Measurements from ENCODE around the gene ARPC5.

Gene ARPC5

GRCh38 chr1:183593356-183593755 is 42.2 kb downstream of the ARPC5 start:
- H3K4me1 ChIP-seq (ENCODE audit: control insufficient read depth in 1 of 2, insufficient read depth in 2 of 2, low read length in 2 of 2), result peaks cover 0 to 6% of the 10 kb centered on the region in 2 experiments

DNA sequence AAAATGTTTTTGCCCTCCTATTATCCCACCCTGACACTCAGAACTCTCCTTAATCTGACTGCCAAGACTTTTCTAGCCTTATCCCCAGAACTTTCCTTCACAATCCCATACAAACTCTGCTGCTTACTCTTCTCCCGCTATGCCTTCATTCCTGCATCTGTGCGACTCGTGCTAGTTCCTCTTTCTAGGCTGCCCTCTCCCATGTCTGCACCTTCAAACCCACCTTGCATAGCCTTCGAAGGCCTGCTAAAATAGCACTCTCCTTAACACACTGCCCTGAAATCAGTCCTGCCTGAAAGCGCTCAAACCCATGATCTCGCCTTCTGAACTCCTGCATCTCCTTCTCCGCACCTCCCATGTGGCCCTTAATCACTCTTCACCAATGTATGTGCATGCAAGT is 42.9 kb downstream of the ARPC5 start:
- Histone ChIP-seq H3K79me2 (ENCODE audit: control insufficient read depth, insufficient read depth, low read length, poor library complexity) (no peaks in the 10 kb centered on the region), H3K9ac (ENCODE audit: low read length) (no peak overlapping the region), H2AFZ (ENCODE audit: insufficient read depth, low read length, poor library complexity) (no peak overlapping the region), H2AK5ac (ENCODE audit: low read length) (no peak overlapping the region), H3K18ac (ENCODE audit: low read length) (no peak overlapping the region), H3K23ac (ENCODE audit: low read length) (no peak overlapping the region), H3K79me1 (ENCODE audit: low read length) (no peaks in the 10 kb centered on the region), H3K4me2 (ENCODE audit: low read length) (no peak overlapping the region), H2BK12ac (ENCODE audit: low read length) (no peak overlapping the region), H3K4ac (ENCODE audit: low read depth, low read length) (no peak overlapping the region), H2BK5ac (ENCODE audit: low read depth, low read length, poor library complexity) (no peak overlapping the region), H2BK120ac (ENCODE audit: insufficient read depth, low read length, poor library complexity) (no peak overlapping the region), H3K4me1 (ENCODE audit: control insufficient read depth in 1 of 2, insufficient read depth in 2 of 2, low read length in 2 of 2) (peaks cover 0 to 4% of the 10 kb centered on the region in 2 experiments), H3K36me3 (ENCODE audit: control insufficient read depth in 1 of 2, insufficient read depth in 2 of 2, low read length in 2 of 2) (no peaks in the 10 kb centered on the region), H3K14ac (ENCODE audit: low read length) (no peak overlapping the region), H3K27ac (ENCODE audit: low read depth, low read length) (no peak overlapping the region), H3K9me3 (ENCODE audit: insufficient read depth, low read depth, low read length) (no peaks in the 10 kb centered on the region), H3K27me3 (ENCODE audit: insufficient read depth, low read length) (no peaks in the 10 kb centered on the region), H3K4me3 (ENCODE audit: low read depth, low read length) (no peak overlapping the region), H4K91ac (ENCODE audit: low read depth, low read length) (no peak overlapping the region), H4K12ac (ENCODE audit: low read depth, low read length) (no peak overlapping the region), H4K8ac (ENCODE audit: low read depth, low read length) (no peak overlapping the region)
- DNase-seq, result no peak
- WGBS (ENCODE audit: extremely low coverage, insufficient coverage, insufficient read length), result no CpG with 5 or more reads among the region's 7 CpGs

More at GRCh38 chr1:183593356-183593755, 42.2 kb downstream of the ARPC5 start:
- no peak overlapping the region for H3K4me3 ChIP-seq (ENCODE audit: low read depth, low read length)
- DNase-seq, result no peak
- H3K79me1 ChIP-seq (ENCODE audit: low read length), result no peaks in the 10 kb centered on the region
- H4K12ac ChIP-seq (ENCODE audit: low read depth, low read length), result no peak overlapping the region
- H2BK5ac ChIP-seq (ENCODE audit: low read depth, low read length, poor library complexity), result no peak overlapping the region
- no peak overlapping the region for H4K91ac ChIP-seq (ENCODE audit: low read depth, low read length)
- H3K27ac ChIP-seq (ENCODE audit: low read depth, low read length), result no peak overlapping the region
- no peak overlapping the region for H3K4me2 ChIP-seq (ENCODE audit: low read length)
- H2AFZ ChIP-seq (ENCODE audit: insufficient read depth, low read length, poor library complexity), result no peak overlapping the region
- H3K4ac ChIP-seq (ENCODE audit: low read depth, low read length), result no peak overlapping the region
- H3K36me3 ChIP-seq (ENCODE audit: control insufficient read depth in 1 of 2, insufficient read depth in 2 of 2, low read length in 2 of 2), result no peaks in the 10 kb centered on the region
- no peak overlapping the region for H2AK5ac ChIP-seq (ENCODE audit: low read length)
- no peaks in the 10 kb centered on the region for H3K79me2 ChIP-seq (ENCODE audit: control insufficient read depth, insufficient read depth, low read length, poor library complexity)
- H3K18ac ChIP-seq (ENCODE audit: low read length), result no peak overlapping the region
- no peak overlapping the region for H3K9ac ChIP-seq (ENCODE audit: low read length)
- no peak overlapping the region for H3K14ac ChIP-seq (ENCODE audit: low read length)
- H2BK120ac ChIP-seq (ENCODE audit: insufficient read depth, low read length, poor library complexity), result no peak overlapping the region
- H3K9me3 ChIP-seq (ENCODE audit: insufficient read depth, low read depth, low read length), result no peaks in the 10 kb centered on the region
- no peak overlapping the region for H3K23ac ChIP-seq (ENCODE audit: low read length)
- no peak overlapping the region for H2BK12ac ChIP-seq (ENCODE audit: low read length)
- H4K8ac ChIP-seq (ENCODE audit: low read depth, low read length), result no peak overlapping the region
- no peaks in the 10 kb centered on the region for H3K27me3 ChIP-seq (ENCODE audit: insufficient read depth, low read length)
- no CpG with 5 or more reads among the region's 3 CpGs for WGBS (ENCODE audit: extremely low coverage, insufficient coverage, insufficient read length)

- Histone ChIP-seq H2BK5ac (ENCODE audit: low read depth, low read length, poor library complexity) (no peak within 1 kb of the TSS), H3K4ac (ENCODE audit: low read depth, low read length) (no peak within 1 kb of the TSS), H2BK12ac (ENCODE audit: low read length) (no peak within 1 kb of the TSS), H2AK5ac (ENCODE audit: low read length) (no peak within 1 kb of the TSS), H3K18ac (ENCODE audit: low read length) (no peak within 1 kb of the TSS), H3K36me3 (ENCODE audit: control insufficient read depth in 1 of 2, insufficient read depth in 2 of 2, low read length in 2 of 2) (no peaks in the 10 kb centered on the region), H3K9me3 (ENCODE audit: insufficient read depth, low read depth, low read length) (no peaks in the 10 kb centered on the region), H2BK120ac (ENCODE audit: insufficient read depth, low read length, poor library complexity) (no peak within 1 kb of the TSS), H3K79me2 (ENCODE audit: control insufficient read depth, insufficient read depth, low read length, poor library complexity) (no peaks in the 10 kb centered on the region), H3K4me1 (ENCODE audit: control insufficient read depth in 1 of 2, insufficient read depth in 2 of 2, low read length in 2 of 2) (peaks cover 0 to 3% of the 10 kb centered on the region in 2 experiments), H4K8ac (ENCODE audit: low read depth, low read length) (no peak within 1 kb of the TSS), H3K23ac (ENCODE audit: low read length) (no peak within 1 kb of the TSS), H3K14ac (ENCODE audit: low read length) (no peak within 1 kb of the TSS), H4K12ac (ENCODE audit: low read depth, low read length) (no peak within 1 kb of the TSS), H3K4me2 (ENCODE audit: low read length) (no peak within 1 kb of the TSS), H3K79me1 (ENCODE audit: low read length) (no peaks in the 10 kb centered on the region), H4K91ac (ENCODE audit: low read depth, low read length) (no peak within 1 kb of the TSS), H3K27me3 (ENCODE audit: insufficient read depth, low read length) (no peaks in the 10 kb centered on the region), H2AFZ (ENCODE audit: insufficient read depth, low read length, poor library complexity) (no peak within 1 kb of the TSS), H3K27ac (ENCODE audit: low read depth, low read length) (no peak within 1 kb of the TSS), H3K4me3 (ENCODE audit: low read depth, low read length) (no peak within 1 kb of the TSS), H3K9ac (ENCODE audit: low read length) (no peak within 1 kb of the TSS)
- peak in 1 of 2 donors; percentile 32 for DNase-seq
- WGBS (ENCODE audit: extremely low coverage, insufficient coverage, insufficient read length), result no CpG with 5 or more reads among the region's 6 CpGs
These were observed 45.1 kb downstream of the ARPC5 start, which contains the start of gene NCF2 for GRCh38 chr1:183590244-183591191. NCF2 (minus strand) TSS chr1:183590459; CDS start chr1:183590329, 130 bp downstream.

DNA sequence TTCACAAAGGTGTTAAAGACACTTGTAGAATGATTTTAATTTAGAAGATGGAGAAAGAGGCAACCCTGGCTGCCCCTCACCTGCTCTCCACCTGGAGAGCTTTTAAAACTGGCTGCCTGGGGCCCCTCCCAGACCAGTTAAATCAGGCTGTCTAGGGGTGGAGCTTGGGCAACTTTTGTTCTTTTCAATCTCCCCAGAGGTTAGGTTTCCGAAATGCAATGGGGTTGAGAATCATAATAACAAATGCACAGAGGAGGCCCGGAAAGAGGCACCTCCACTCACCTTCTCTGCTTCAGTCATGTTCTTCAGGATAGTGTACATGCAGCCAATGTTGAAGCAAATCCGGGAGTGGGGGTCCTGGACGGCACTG is 45.7 kb downstream of the ARPC5 start:
- H2BK120ac ChIP-seq (ENCODE audit: insufficient read depth, low read length, poor library complexity), result no peak overlapping the region
- DNase-seq, result no peak
- H3K4me3 ChIP-seq (ENCODE audit: low read depth, low read length), result no peak overlapping the region
- H3K4me2 ChIP-seq (ENCODE audit: low read length), result no peak overlapping the region
- H3K9me3 ChIP-seq (ENCODE audit: insufficient read depth, low read depth, low read length), result no peaks in the 10 kb centered on the region
- H4K12ac ChIP-seq (ENCODE audit: low read depth, low read length), result no peak overlapping the region
- WGBS (ENCODE audit: extremely low coverage, insufficient coverage, insufficient read length), result no CpG with 5 or more reads among the region's 4 CpGs
- H4K91ac ChIP-seq (ENCODE audit: low read depth, low read length), result no peak overlapping the region
- H3K23ac ChIP-seq (ENCODE audit: low read length), result no peak overlapping the region
- no peak overlapping the region for H3K27ac ChIP-seq (ENCODE audit: low read depth, low read length)
- H3K4ac ChIP-seq (ENCODE audit: low read depth, low read length), result no peak overlapping the region
- no peaks in the 10 kb centered on the region for H3K36me3 ChIP-seq (ENCODE audit: control insufficient read depth in 1 of 2, insufficient read depth in 2 of 2, low read length in 2 of 2)
- no peak overlapping the region for H3K18ac ChIP-seq (ENCODE audit: low read length)
- no peak overlapping the region for H2BK5ac ChIP-seq (ENCODE audit: low read depth, low read length, poor library complexity)
- no peak overlapping the region for H2AFZ ChIP-seq (ENCODE audit: insufficient read depth, low read length, poor library complexity)
- H2AK5ac ChIP-seq (ENCODE audit: low read length), result no peak overlapping the region
- no peak overlapping the region for H3K9ac ChIP-seq (ENCODE audit: low read length)
- H3K27me3 ChIP-seq (ENCODE audit: insufficient read depth, low read length), result no peaks in the 10 kb centered on the region
- H4K8ac ChIP-seq (ENCODE audit: low read depth, low read length), result no peak overlapping the region
- H3K14ac ChIP-seq (ENCODE audit: low read length), result no peak overlapping the region
- H3K4me1 ChIP-seq (ENCODE audit: control insufficient read depth in 1 of 2, insufficient read depth in 2 of 2, low read length in 2 of 2), result peaks cover 0 to 3% of the 10 kb centered on the region in 2 experiments
- no peaks in the 10 kb centered on the region for H3K79me2 ChIP-seq (ENCODE audit: control insufficient read depth, insufficient read depth, low read length, poor library complexity)
- no peak overlapping the region for H2BK12ac ChIP-seq (ENCODE audit: low read length)
- H3K79me1 ChIP-seq (ENCODE audit: low read length), result no peaks in the 10 kb centered on the region

Measured in trophoblast cell (in vitro differentiated cells and primary cell).